GM12801 (cell line): ENCODE measurements around the gene SLC7A8.

ENCODE experiments used
- CTCF ChIP-seq: IDR thresholded peaks from one replicate; pipeline ENCODE4 v1.5.1; 2011; ENCODE audit warnings: control low read depth; ENCODE audit not compliant: insufficient read length; ENCODE audit errors: extremely low read depth

The SLC7A8 gene

GRCh38 chr14:23160924-23161522, 22.4 kb downstream of the SLC7A8 start:
- no peak for TF ChIP-seq CTCF

DNA sequence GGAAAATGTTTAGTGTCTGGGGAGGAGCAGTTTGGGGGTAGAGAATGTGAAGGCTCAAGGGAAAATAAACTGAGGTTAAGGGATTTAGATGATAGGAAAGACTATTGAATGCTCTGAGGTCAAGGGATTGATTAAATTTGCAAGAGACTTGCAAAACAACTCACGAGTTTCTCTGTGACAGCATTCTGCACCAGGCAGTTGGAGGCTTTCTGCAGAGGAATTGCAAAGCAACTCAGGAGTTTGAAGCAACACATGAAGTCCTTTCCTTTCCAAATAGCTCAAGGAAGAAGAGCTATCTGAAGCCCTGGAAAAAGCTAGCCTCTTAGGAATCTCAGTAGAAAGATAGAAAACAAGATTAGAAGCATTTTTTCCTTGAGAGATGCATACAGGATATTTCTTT, 23.9 kb downstream of the SLC7A8 start:
- no peak for TF ChIP-seq CTCF

DNA sequence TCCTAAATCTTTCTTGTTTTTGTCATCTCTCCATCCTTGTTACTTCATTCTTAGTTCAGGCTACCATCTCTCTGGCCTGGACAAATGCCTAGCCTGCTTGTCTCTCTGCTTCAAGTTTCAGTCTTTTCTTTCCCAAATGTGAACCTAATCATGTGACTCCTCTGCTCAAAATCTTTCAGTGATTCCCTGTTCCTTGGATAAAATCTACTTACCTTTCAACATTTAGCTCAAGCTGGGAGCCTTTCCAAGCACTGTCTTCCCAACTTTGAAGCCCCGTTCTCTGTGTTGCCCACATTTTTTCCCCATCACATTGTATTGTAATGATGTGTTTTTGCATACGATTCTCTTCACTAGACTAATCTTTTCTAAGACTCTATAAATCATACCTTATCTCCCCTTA, 24.7 kb downstream of the SLC7A8 start:
- TF ChIP-seq CTCF, result no peak

GRCh38 chr14:23154964-23155587, 28.4 kb downstream of the SLC7A8 start:
- TF ChIP-seq CTCF, result no peak

- TF ChIP-seq CTCF, result no peak
Measured at GRCh38 chr14:23153851-23154796, 29.3 kb downstream of the SLC7A8 start.

GRCh38 chr14:23151342-23151741, 32.1 kb downstream of the SLC7A8 start:
- TF ChIP-seq CTCF, result no peak

DNA sequence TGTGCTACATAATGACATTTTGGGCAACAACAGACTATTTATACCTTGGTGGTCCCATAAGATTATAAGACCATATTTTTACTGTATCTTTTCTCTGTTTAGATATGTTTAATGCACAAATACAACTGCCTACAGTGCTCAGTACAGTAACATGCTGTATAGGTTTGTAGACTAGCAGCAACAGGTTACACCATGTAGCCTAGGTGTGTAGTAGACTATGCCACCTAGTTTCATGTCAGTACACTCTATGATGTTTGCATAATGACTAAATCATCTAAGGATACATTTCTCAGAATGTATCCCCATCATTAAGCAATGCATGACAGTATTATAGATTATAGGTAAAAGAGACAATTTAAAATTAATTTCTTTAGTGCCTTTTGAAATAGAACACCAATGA, 33.7 kb downstream of the SLC7A8 start:
- TF ChIP-seq CTCF, result no peak
